Parathyroid adenoma (tissue), 2 donors: Measurements from ENCODE around the gene CAMTA1.

Experiments used
- H2AFZ ChIP-seq: fragments of 300-600 bp; sonication (generic); one replicate; pipeline ENCODE4 v1.7.0; 2017; ENCODE audit warnings: antibody characterized with exemption, mild to moderate bottlenecking
- H3K27ac ChIP-seq: fragments of 300-600 bp; sonication (generic); one replicate; pipeline ENCODE4 v1.7.0; 2017
- H3K27me3 ChIP-seq: fragments of 300-600 bp; sonication (generic); one replicate; pipeline ENCODE4 v1.7.0; 2017; ENCODE audit warnings: low read length; ENCODE audit not compliant: control insufficient read depth, insufficient read depth
- H3K36me3 ChIP-seq: fragments of 300-600 bp; sonication (generic); one replicate; pipeline ENCODE4 v1.7.0; 2017; ENCODE audit warnings: low read length; ENCODE audit not compliant: control insufficient read depth, insufficient read depth
- H3K4me1 ChIP-seq: fragments of 300-600 bp; sonication (generic); one replicate; pipeline ENCODE4 v1.7.0; 2017; ENCODE audit warnings: control low read depth
- H3K4me2 ChIP-seq: fragments of 300-600 bp; sonication (generic); one replicate; pipeline ENCODE4 v1.7.0; 2017; ENCODE audit warnings: low read length
- H3K4me3 ChIP-seq: fragments of 300-600 bp; sonication (generic); one replicate; pipeline ENCODE4 v1.7.0; 2017; ENCODE audit warnings: low read depth, low read length
- H3K79me2 ChIP-seq: fragments of 300-600 bp; sonication (generic); one replicate; pipeline ENCODE4 v1.7.0; 2017; ENCODE audit warnings: control low read depth
- H3K9ac ChIP-seq: fragments of 300-600 bp; sonication (generic); one replicate; pipeline ENCODE4 v1.7.0; 2017; ENCODE audit warnings: mild to moderate bottlenecking
- H3K9me3 ChIP-seq: fragments of 300-600 bp; sonication (generic); one replicate; pipeline ENCODE4 v1.7.0; 2017; ENCODE audit warnings: low read length; ENCODE audit not compliant: control insufficient read depth
- CTCF ChIP-seq: fragments of 300-600 bp; sonication (generic); IDR thresholded peaks from one replicate; pipeline ENCODE4 v1.7.0; 2017; ENCODE audit warnings: antibody characterized with exemption, mild to moderate bottlenecking
- donor health status: primary hyperparathyroidism.

Gene CAMTA1

GRCh38 chr1:7663451-7664146, 878.3 kb downstream of the CAMTA1 start:
- H3K36me3 ChIP-seq = no peaks in the 10 kb centered on the region
- no peaks in the 10 kb centered on the region for H3K4me1 ChIP-seq
- no peak overlapping the region for H3K9ac ChIP-seq
- H3K4me2 ChIP-seq = no peak overlapping the region
- H3K27ac ChIP-seq = no peak overlapping the region
- no peaks in the 10 kb centered on the region for H3K79me2 ChIP-seq
- H3K27me3 ChIP-seq = no peaks in the 10 kb centered on the region
- H3K4me3 ChIP-seq = no peak overlapping the region
- no peak overlapping the region for H2AFZ ChIP-seq
- TF ChIP-seq CTCF = no peak
- no peaks in the 10 kb centered on the region for H3K9me3 ChIP-seq

- Histone ChIP-seq H3K79me2 (no peaks in the 10 kb centered on the region), H3K4me3 (no peak overlapping the region), H2AFZ (no peak overlapping the region), H3K27ac (no peak overlapping the region), H3K9ac (no peak overlapping the region), H3K9me3 (no peaks in the 10 kb centered on the region), H3K4me2 (no peak overlapping the region), H3K27me3 (no peaks in the 10 kb centered on the region), H3K4me1 (no peaks in the 10 kb centered on the region), H3K36me3 (no peaks in the 10 kb centered on the region)
- TF ChIP-seq CTCF = no peak
Measured at GRCh38 chr1:7664147-7664892, 879.1 kb downstream of the CAMTA1 start.

GRCh38 chr1:7664893-7665250, 879.6 kb downstream of the CAMTA1 start:
- no peak for TF ChIP-seq CTCF
- Histone ChIP-seq H3K27me3 (no peaks in the 10 kb centered on the region), H3K9ac (no peak overlapping the region), H3K9me3 (no peaks in the 10 kb centered on the region), H2AFZ (no peak overlapping the region), H3K27ac (no peak overlapping the region), H3K4me2 (no peak overlapping the region), H3K4me1 (no peaks in the 10 kb centered on the region), H3K79me2 (no peaks in the 10 kb centered on the region), H3K4me3 (no peak overlapping the region), H3K36me3 (no peaks in the 10 kb centered on the region)

GRCh38 chr1:7666249-7666648, 881.0 kb downstream of the CAMTA1 start:
- no peaks in the 10 kb centered on the region for H3K27me3 ChIP-seq
- TF ChIP-seq CTCF = no peak
- no peaks in the 10 kb centered on the region for H3K36me3 ChIP-seq
- H3K4me2 ChIP-seq = no peak overlapping the region
- no peaks in the 10 kb centered on the region for H3K4me1 ChIP-seq
- H3K9ac ChIP-seq = no peak overlapping the region
- no peaks in the 10 kb centered on the region for H3K9me3 ChIP-seq
- H3K4me3 ChIP-seq = no peak overlapping the region
- H2AFZ ChIP-seq = no peak overlapping the region
- H3K79me2 ChIP-seq = no peaks in the 10 kb centered on the region
- H3K27ac ChIP-seq = no peak overlapping the region
